HepG2 (cell line): ENCODE data around the gene POLR3E. TPM values are rescaled to one million over a fixed set of nuclear protein-coding genes. Genes with fewer than 3 reads are reported as not detected.

ENCODE experiments used
- DZIP1 ChIP-seq: sonication (generic); formaldehyde crosslinking; IDR thresholded peaks from 2 replicates; pipeline ENCODE4 v1.5.0; 2020; ENCODE audit warnings: mild to moderate bottlenecking, missing genetic modification reagents
- FOXA1 ChIP-seq, 2 experiments: fragments of 450-650 bp in 1 of 2; sonication (generic) in 1 of 2; formaldehyde crosslinking in 1 of 2; IDR thresholded peaks; 2 replicates each; pipeline versions ENCODE4 v1.4.0 to v1.6.1; 2016 to 2020; ENCODE audit warnings: missing genetic modification reagents in 1 of 2
- HNF1A ChIP-seq, 2 experiments: sonication (generic) in 1 of 2; formaldehyde crosslinking in 1 of 2; IDR thresholded peaks; 2 replicates each; pipeline versions ENCODE4 v1.4.0 to v1.6.1; 2016 to 2020; ENCODE audit warnings: borderline replicate concordance in 1 of 2, low read depth in 1 of 2, mild to moderate bottlenecking in 1 of 2, missing genetic modification reagents in 1 of 2
- HOXA5 ChIP-seq: sonication (generic); formaldehyde crosslinking; IDR thresholded peaks from 2 replicates; pipeline ENCODE4 v1.4.0; 2020; ENCODE audit warnings: missing genetic modification reagents
- MLLT10 ChIP-seq: sonication (generic); formaldehyde crosslinking; IDR thresholded peaks from 2 replicates; pipeline ENCODE4 v1.4.0; 2020; ENCODE audit warnings: missing genetic modification reagents
- MTF2 ChIP-seq: sonication (generic); formaldehyde crosslinking; IDR thresholded peaks from 2 replicates; pipeline ENCODE4 v1.5.0; 2020; ENCODE audit warnings: missing genetic modification reagents, borderline replicate concordance
- MZF1 ChIP-seq: sonication (generic); formaldehyde crosslinking; IDR thresholded peaks from 2 replicates; pipeline ENCODE4 v1.8.1; 2023; ENCODE audit warnings: mild to moderate bottlenecking, missing genetic modification reagents, borderline replicate concordance
- NONO ChIP-seq, 2 experiments: fragments of 450-650 bp in 1 of 2; sonication (generic) in 1 of 2; formaldehyde crosslinking in 1 of 2; IDR thresholded peaks in 1 of 2; conservative IDR thresholded peaks in 1 of 2; 2 replicates each; pipeline versions ENCODE4 v1.6.1 to v1.8.0; 2017 to 2022; ENCODE audit warnings: mild to moderate bottlenecking in 1 of 2, missing genetic modification reagents in 1 of 2, moderate library complexity in 1 of 2
- SMAD9 ChIP-seq: sonication (generic); formaldehyde crosslinking; IDR thresholded peaks from 2 replicates; pipeline ENCODE4 v1.5.1; 2020; ENCODE audit warnings: mild to moderate bottlenecking, missing genetic modification reagents
- ZFY ChIP-seq: sonication (generic); formaldehyde crosslinking; IDR thresholded peaks from 2 replicates; pipeline ENCODE4 v1.4.0; 2020; ENCODE audit warnings: missing genetic modification reagents
- ZNF224 ChIP-seq: sonication (generic); formaldehyde crosslinking; IDR thresholded peaks from 2 replicates; pipeline ENCODE4 v1.5.0; 2020; ENCODE audit warnings: mild to moderate bottlenecking, missing genetic modification reagents
- ZNF713 ChIP-seq: sonication (generic); formaldehyde crosslinking; IDR thresholded peaks from 2 replicates; pipeline ENCODE4 v1.4.0; 2020; ENCODE audit warnings: mild to moderate bottlenecking, missing genetic modification reagents
- ZNF883 ChIP-seq: sonication (generic); formaldehyde crosslinking; IDR thresholded peaks from 2 replicates; pipeline ENCODE4 v1.5.1; 2020; ENCODE audit warnings: mild to moderate bottlenecking, missing genetic modification reagents; ENCODE audit errors: not compliant biosample characterization
- polyA plus RNA-seq, 8 experiments: library from polyadenylated mRNA; depleted of rRNA in 3 of 8; stranded (reverse) in 7 of 8; unstranded in 1 of 8; fragments of >200 nt; fragmentation: Illumina TruSeq in 4 of 8; extraction: Trizol in 4 of 8; gene quantifications; 2 replicates each; pipeline versions ENCODE4 v1.2.1 to v1.2.3, GENCODE V29; 2011 to 2016; ENCODE audit warnings: low read depth in 4 of 8, missing spikeins in 1 of 8, mixed read lengths in 1 of 8; ENCODE audit not compliant: insufficient read depth in 1 of 8
- total RNA-seq, 5 experiments: library from RNA; depleted of rRNA; stranded (reverse); fragments of >200 nt; fragmentation: Illumina TruSeq; extraction: Trizol; gene quantifications; 2 replicates each; pipeline ENCODE4 v1.2.3, GENCODE V29; 2016; ENCODE audit warnings: low read depth in 1 of 5
- TF ChIP-seq, protein P1 (sequence below): IDR thresholded peaks from 2 replicates; pipeline ENCODE4 v1.6.1; 2016
- TF ChIP-seq, protein P2 (sequence below), 2 experiments: sonication (generic) in 1 of 2; formaldehyde crosslinking in 1 of 2; IDR thresholded peaks; 2 replicates each; pipeline versions ENCODE4 v1.4.0 to v1.6.1; 2018 to 2020; ENCODE audit warnings: missing genetic modification reagents in 2 of 2, borderline replicate concordance in 1 of 2, low read depth in 1 of 2, mild to moderate bottlenecking in 1 of 2, missing biosample characterization in 1 of 2

POLR3E gene
- total and polyA plus RNA-seq, 2 of the 13 experiments (the other 11 are each of a cell fraction or from before 2014, with no cell fraction given), result 135 to 262 TPM

DNA sequence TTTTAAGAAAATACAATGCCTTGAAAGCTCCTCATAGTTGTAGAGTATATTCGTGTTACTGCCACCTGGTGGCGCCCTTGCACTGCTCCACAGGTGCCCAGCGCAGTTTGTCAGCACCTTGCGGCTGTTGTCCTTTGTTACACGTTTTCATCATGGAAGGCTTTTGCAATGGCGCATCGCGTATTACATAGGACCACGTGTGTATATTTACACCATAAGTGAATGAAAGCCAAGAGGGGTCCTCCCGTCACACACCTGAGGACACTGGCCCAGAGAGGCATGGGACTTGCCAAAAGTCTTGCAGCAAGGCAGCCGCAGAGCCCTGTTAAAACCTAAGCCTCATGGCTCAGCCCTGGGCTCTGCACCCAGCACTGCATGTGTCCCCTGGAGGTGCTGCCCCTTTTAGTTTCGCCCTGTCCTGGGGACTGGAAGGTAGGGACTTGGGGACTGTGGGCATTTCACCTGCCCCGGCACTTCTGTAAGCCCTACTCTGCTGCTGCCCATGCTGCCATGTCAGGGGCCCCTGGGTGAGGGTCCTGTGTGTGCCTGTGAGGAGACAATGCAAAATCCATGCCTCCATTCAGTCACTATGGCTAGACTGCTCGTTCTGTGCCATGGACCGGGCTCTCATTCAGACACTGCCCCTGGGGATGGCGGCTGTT, 24.3 kb downstream of the POLR3E start (continued):
- TF ChIP-seq HNF1A (IDR thresholded peaks at IDR 0.05; ENCODE audit: low read depth) (no peak), HNF1A (CRISPR knock-in tag; IDR thresholded peaks at IDR 0.05; ENCODE audit: borderline replicate concordance) (no peak), ZNF713 (CRISPR knock-in tag) (0 out of 2 replicates have a peak, but pooled peaks have one; percentile 86), ZNF224 (peak; percentile 75; the same call in 1 of the 2 replicates), FOXA1 (IDR thresholded peaks at IDR 0.05) (no peak), FOXA1 (CRISPR knock-in tag; IDR thresholded peaks at IDR 0.05) (0 out of 2 replicates have a peak, but pooled peaks have one; percentile 35), ZNF883 (CRISPR knock-in tag) (no peak), NONO (IDR thresholded peaks at IDR 0.05) (no peak), NONO (CRISPR knock-in tag; conservative IDR thresholded peaks at IDR 0.05) (peak; percentile 72), MZF1 (CRISPR knock-in tag) (peak; percentile 40; the same call in 1 of the 2 replicates), HOXA5 (CRISPR knock-in tag) (0 out of 2 replicates have a peak, but pooled peaks have one; percentile 56), ZFY (0 out of 2 replicates have a peak, but pooled peaks have one; percentile 10), DZIP1 (peak; percentile 92; the same call in 1 of the 2 replicates), MTF2 (CRISPR knock-in tag) (no peak), SMAD9 (CRISPR knock-in tag) (no peak), MLLT10 (CRISPR knock-in tag) (no peak)
- TF ChIP-seq, protein P1, sequence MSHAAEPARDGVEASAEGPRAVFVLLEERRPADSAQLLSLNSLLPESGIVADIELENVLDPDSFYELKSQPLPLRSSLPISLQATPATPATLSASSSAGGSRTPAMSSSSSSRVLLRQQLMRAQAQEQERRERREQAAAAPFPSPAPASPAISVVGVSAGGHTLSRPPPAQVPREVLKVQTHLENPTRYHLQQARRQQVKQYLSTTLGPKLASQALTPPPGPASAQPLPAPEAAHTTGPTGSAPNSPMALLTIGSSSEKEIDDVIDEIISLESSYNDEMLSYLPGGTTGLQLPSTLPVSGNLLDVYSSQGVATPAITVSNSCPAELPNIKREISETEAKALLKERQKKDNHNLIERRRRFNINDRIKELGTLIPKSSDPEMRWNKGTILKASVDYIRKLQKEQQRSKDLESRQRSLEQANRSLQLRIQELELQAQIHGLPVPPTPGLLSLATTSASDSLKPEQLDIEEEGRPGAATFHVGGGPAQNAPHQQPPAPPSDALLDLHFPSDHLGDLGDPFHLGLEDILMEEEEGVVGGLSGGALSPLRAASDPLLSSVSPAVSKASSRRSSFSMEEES (CRISPR knock-in tag), result 0 out of 2 replicates have a peak, but pooled peaks have one; percentile 14
- TF ChIP-seq, protein P2, sequence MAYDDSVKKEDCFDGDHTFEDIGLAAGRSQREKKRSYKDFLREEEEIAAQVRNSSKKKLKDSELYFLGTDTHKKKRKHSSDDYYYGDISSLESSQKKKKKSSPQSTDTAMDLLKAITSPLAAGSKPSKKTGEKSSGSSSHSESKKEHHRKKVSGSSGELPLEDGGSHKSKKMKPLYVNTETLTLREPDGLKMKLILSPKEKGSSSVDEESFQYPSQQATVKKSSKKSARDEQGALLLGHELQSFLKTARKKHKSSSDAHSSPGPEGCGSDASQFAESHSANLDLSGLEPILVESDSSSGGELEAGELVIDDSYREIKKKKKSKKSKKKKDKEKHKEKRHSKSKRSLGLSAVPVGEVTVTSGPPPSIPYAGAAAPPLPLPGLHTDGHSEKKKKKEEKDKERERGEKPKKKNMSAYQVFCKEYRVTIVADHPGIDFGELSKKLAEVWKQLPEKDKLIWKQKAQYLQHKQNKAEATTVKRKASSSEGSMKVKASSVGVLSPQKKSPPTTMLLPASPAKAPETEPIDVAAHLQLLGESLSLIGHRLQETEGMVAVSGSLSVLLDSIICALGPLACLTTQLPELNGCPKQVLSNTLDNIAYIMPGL (CRISPR knock-in tag; IDR thresholded peaks at IDR 0.05; ENCODE audit: borderline replicate concordance in 1 of 2, low read depth in 1 of 2), result peak; percentile 36 to 79; a peak in 1 of 4 replicates
